PC-9 (cell line): ENCODE results near the gene BIRC2. TPM values are rescaled to one million over a fixed set of nuclear protein-coding genes. Genes with fewer than 3 reads are reported as not detected.
A peak's percentile ranks its signal among the peaks of the same experiment; 100 is the strongest.

Experiments
- BruUV-seq: library from RNA; stranded (reverse); fragments of 400-500 nt; replicated peaks from 2 replicates; lab custom pipeline; 2021; lab: Mats Ljungman, UMichigan
- CTCF ChIA-PET: fragments of 300-600 bp; sonication (Branson Sonifier 250); formaldehyde crosslinking; loops from one replicate; lab custom pipeline; 2022; ENCODE audit warnings: antibody characterized with exemption; lab: Charles Lee
- POLR2A ChIA-PET: fragments of 300-600 bp; sonication (Branson Sonifier 250); formaldehyde crosslinking; loops from one replicate; lab custom pipeline; 2022; ENCODE audit warnings: antibody characterized with exemption; ENCODE audit not compliant: unreplicated experiment; lab: Charles Lee
- DNase-seq, 2 experiments: peaks; one replicate each; pipeline versions ENCODE4 v3.0.0 to v3.0.0-alpha.2; 2015 to 2022; ENCODE audit warnings: mixed read lengths in 1 of 2
- H2AFZ ChIP-seq: fragments of 200-600 bp; sonication (generic); 2 replicates; pipeline ENCODE4 v1.8.1; 2017; ENCODE audit warnings: antibody characterized with exemption
- H3F3A ChIP-seq: fragments of 200-600 bp; sonication (generic); 2 replicates; pipeline ENCODE4 v1.8.1; 2017; ENCODE audit warnings: antibody characterized with exemption, mild to moderate bottlenecking, low read depth; ENCODE audit not compliant: insufficient read depth
- H3K27ac ChIP-seq: fragments of 200-600 bp; sonication (generic); 2 replicates; pipeline ENCODE4 v1.6.1; 2016; ENCODE audit warnings: mixed run types
- H3K27me3 ChIP-seq: fragments of 200-600 bp; sonication (generic); 2 replicates; pipeline ENCODE4 v1.6.1; 2016; ENCODE audit warnings: low read depth, mixed run types; ENCODE audit not compliant: insufficient read depth
- H3K36me3 ChIP-seq: fragments of 200-600 bp; sonication (generic); 2 replicates; pipeline ENCODE4 v1.6.1; 2016; ENCODE audit warnings: low read depth, mixed run types
- H3K4me1 ChIP-seq: fragments of 200-600 bp; sonication (generic); replicated peaks from 2 replicates; pipeline ENCODE4 v1.6.1; 2016; ENCODE audit warnings: mixed run types; ENCODE audit not compliant: insufficient read depth
- H3K4me2 ChIP-seq: fragments of 200-600 bp; sonication (generic); 2 replicates; pipeline ENCODE4 v1.6.1; 2017; ENCODE audit warnings: mixed run types
- H3K4me3 ChIP-seq: fragments of 200-600 bp; sonication (generic); 2 replicates; pipeline ENCODE4 v1.6.1; 2016; ENCODE audit warnings: mixed run types
- H3K79me2 ChIP-seq: fragments of 200-600 bp; sonication (generic); 2 replicates; pipeline ENCODE4 v1.6.1; 2017; ENCODE audit warnings: low read depth, mixed run types
- H3K9me2 ChIP-seq: fragments of 200-600 bp; sonication (generic); 2 replicates; pipeline ENCODE4 v1.8.1; 2017; ENCODE audit warnings: mild to moderate bottlenecking; ENCODE audit not compliant: insufficient read depth
- H3K9me3 ChIP-seq: fragments of 200-600 bp; sonication (generic); 2 replicates; pipeline ENCODE4 v1.8.1; 2016; ENCODE audit warnings: low read depth; ENCODE audit not compliant: insufficient read depth
- H4K20me1 ChIP-seq: fragments of 200-600 bp; sonication (generic); 2 replicates; pipeline ENCODE4 v1.8.1; 2017; ENCODE audit not compliant: insufficient read depth
- CTCF ChIP-seq: fragments of 200-600 bp; sonication (generic); conservative IDR thresholded peaks from 2 replicates; pipeline ENCODE4 v1.6.1; 2017; ENCODE audit warnings: mixed run types, antibody characterized with exemption, mild to moderate bottlenecking, moderate library complexity
- EZH2 ChIP-seq: fragments of 200-600 bp; sonication (generic); IDR thresholded peaks from 2 replicates; pipeline ENCODE4 v1.8.0; 2017; ENCODE audit warnings: antibody characterized with exemption, low read depth
- intact Hi-C: fragments of 100-400 bp; cut with micrococcal nuclease; formaldehyde crosslinking; loops from one replicate; pipeline ENCODE4 v1.10.0; 2022; ENCODE audit not compliant: unreplicated experiment
- total RNA-seq: library from RNA; stranded (reverse); gene quantifications from 2 replicates; pipeline ENCODE4 v1.2.3, GENCODE V29; 2021

The BIRC2 gene
- total RNA-seq, 1 experiment from 2014 or later: 33.7 TPM

- H3K4me2 ChIP-seq: peak overlapping the region; percentile 80
- ChIA-PET POLR2A (interaction anchor here (0.5 to 0.7 kb wide), 2 partner anchors 50 to 341 kb away, joined by 3 read pairs; no protein-coding TSS in a partner anchor), CTCF (interaction anchor here (0.6 to 1.8 kb wide), 4 partner anchors 13 to 306 kb away, joined by 3 to 11 read pairs (median 6); no protein-coding TSS in a partner anchor)
- H3K36me3 ChIP-seq: no peaks in the 10 kb centered on the region
- intact Hi-C loops: loop anchor here (5.0 kb wide), 2 partner anchors 40 to 145 kb away; partner anchors contain the start of genes BIRC2 and TMEM123
- TF ChIP-seq CTCF (no peak), EZH2 (no peak)
- peak overlapping the region; percentile 33; the same call in 1 of the 2 replicates for H3K4me3 ChIP-seq
- H3K9me3 ChIP-seq: peaks cover 13% of the 10 kb centered on the region; the same call in 1 of the 2 replicates
- DNase-seq: peak in 1 of 2 experiments; percentile 72
- H3K27ac ChIP-seq: peak overlapping the region; percentile 85
- peaks cover 32% of the 10 kb centered on the region for H3F3A ChIP-seq
- BruUV-seq: no TSS peak
- no peaks in the 10 kb centered on the region for H3K27me3 ChIP-seq
- H3K4me1 ChIP-seq: peaks cover 37% of the 10 kb centered on the region
- no peaks in the 10 kb centered on the region; the same call in 1 of the 2 replicates for H3K9me2 ChIP-seq
- peak overlapping the region; percentile 13; the same call in 1 of the 2 replicates for H2AFZ ChIP-seq
- H4K20me1 ChIP-seq: no peaks in the 10 kb centered on the region
- H3K79me2 ChIP-seq: no peaks in the 10 kb centered on the region
Measured at GRCh38 chr11:102306817-102307726, 39.9 kb upstream of the BIRC2 start.

GRCh38 chr11:102307727-102308038, 39.3 kb upstream of the BIRC2 start:
- Histone ChIP-seq H3K4me2 (peak overlapping the region; percentile 80; the same call in 1 of the 2 replicates), H3K36me3 (no peaks in the 10 kb centered on the region), H4K20me1 (no peaks in the 10 kb centered on the region), H3K27ac (peak overlapping the region; percentile 13; the same call in 1 of the 2 replicates), H3K9me2 (no peaks in the 10 kb centered on the region; the same call in 1 of the 2 replicates), H3K27me3 (no peaks in the 10 kb centered on the region), H3K9me3 (peaks cover 7% of the 10 kb centered on the region; the same call in 1 of the 2 replicates), H3K79me2 (no peaks in the 10 kb centered on the region), H3K4me1 (peaks cover 37% of the 10 kb centered on the region), H2AFZ (no peak overlapping the region), H3F3A (peaks cover 32% of the 10 kb centered on the region), H3K4me3 (no peak overlapping the region)
- POLR2A ChIA-PET: no interaction called here
- intact Hi-C loops: loop anchor here (5.0 kb wide), 2 partner anchors 40 to 145 kb away; partner anchors contain the start of genes BIRC2 and TMEM123
- no TSS peak for BruUV-seq
- no peak for TF ChIP-seq CTCF
- no peak for TF ChIP-seq EZH2
- DNase-seq: no peak
- CTCF ChIA-PET: no interaction called here
